IMR-90 (cell line): ENCODE measurements around the gene IGF2R. TPM values are rescaled to one million over a fixed set of nuclear protein-coding genes. Genes with fewer than 3 reads are reported as not detected.

ENCODE experiments used
- ATAC-seq: fragments of 200-7000 bp; cut with Tn5 transposase; 2 replicates; pipeline ENCODE4 v1.9.1; 2020; ENCODE audit warnings: low read depth, mild to moderate bottlenecking, moderate library complexity
- BruUV-seq: library from RNA; stranded (reverse); fragments of 400-500 nt; replicated peaks from 2 replicates; lab custom pipeline; 2021; lab: Mats Ljungman, UMichigan
- CTCF ChIA-PET: fragments of 300-600 bp; formaldehyde crosslinking; extraction: SDS; loops from one replicate; lab custom pipeline; 2021; ENCODE audit warnings: antibody characterized with exemption; lab: Yijun Ruan, JAX
- POLR2A ChIA-PET: fragments of 300-600 bp; sonication (Branson Sonifier 250); formaldehyde crosslinking; loops from one replicate; lab custom pipeline; 2022; ENCODE audit warnings: antibody characterized with exemption; ENCODE audit not compliant: unreplicated experiment; lab: Charles Lee
- DNase-seq: peaks from one replicate; pipeline ENCODE4 v3.0.0; 2013
- H2AFZ ChIP-seq: replicated peaks from 2 replicates; pipeline ENCODE3; 2013; ENCODE audit warnings: low read length, mild to moderate bottlenecking; ENCODE audit not compliant: poor library complexity
- H2AK5ac ChIP-seq: 2 replicates; pipeline ENCODE4 v1.6.1; 2013; ENCODE audit warnings: low read depth, low read length, inconsistent platforms
- H2AK9ac ChIP-seq: replicated peaks from 2 replicates; pipeline ENCODE3; 2013; ENCODE audit warnings: mild to moderate bottlenecking, low read depth, low read length, moderate library complexity; ENCODE audit not compliant: poor library complexity
- H2BK120ac ChIP-seq: 2 replicates; pipeline ENCODE4 v1.6.1; 2013; ENCODE audit warnings: low read depth, low read length, inconsistent platforms
- H2BK15ac ChIP-seq: 3 replicates; pipeline ENCODE4 v1.6.1; 2013; ENCODE audit warnings: low read depth, low read length, inconsistent platforms
- H2BK20ac ChIP-seq: 2 replicates; pipeline ENCODE4 v1.6.1; 2013; ENCODE audit warnings: low read depth, mild to moderate bottlenecking, inconsistent platforms, low read length, moderate library complexity
- H2BK5ac ChIP-seq: 2 replicates; pipeline ENCODE4 v1.6.1; 2013; ENCODE audit warnings: mild to moderate bottlenecking, low read depth, low read length, inconsistent platforms; ENCODE audit not compliant: poor library complexity, severe bottlenecking
- H3K14ac ChIP-seq: replicated peaks from 2 replicates; pipeline ENCODE4 v1.6.1; 2013; ENCODE audit warnings: low read depth, low read length, inconsistent platforms
- H3K18ac ChIP-seq: 2 replicates; pipeline ENCODE4 v1.6.1; 2013; ENCODE audit warnings: low read depth, low read length, control low read depth
- H3K23ac ChIP-seq: 2 replicates; pipeline ENCODE4 v1.6.1; 2013; ENCODE audit warnings: low read depth, low read length, inconsistent platforms
- H3K27ac ChIP-seq: 2 replicates; pipeline ENCODE4 v1.5.1; 2013; ENCODE audit warnings: mild to moderate bottlenecking, control low read depth, low read length; ENCODE audit not compliant: insufficient read depth
- H3K27me3 ChIP-seq: 2 replicates; pipeline ENCODE4 v1.6.1; 2013; ENCODE audit warnings: low read length; ENCODE audit not compliant: control insufficient read depth, insufficient read depth
- H3K36me3 ChIP-seq: 2 replicates; pipeline ENCODE4 v1.6.1; 2013; ENCODE audit warnings: low read length, mixed read lengths; ENCODE audit not compliant: control insufficient read depth, insufficient read depth
- H3K4ac ChIP-seq: 2 replicates; pipeline ENCODE4 v1.6.1; 2013; ENCODE audit warnings: low read depth, low read length, inconsistent platforms
- H3K4me1 ChIP-seq: 2 replicates; pipeline ENCODE4 v1.6.1; 2013; ENCODE audit warnings: low read length, mixed read lengths; ENCODE audit not compliant: control insufficient read depth, insufficient read depth
- H3K4me2 ChIP-seq: 2 replicates; pipeline ENCODE4 v1.6.1; 2013; ENCODE audit warnings: low read depth, mild to moderate bottlenecking, control low read depth, low read length, moderate library complexity
- H3K4me3 ChIP-seq: 2 replicates; pipeline ENCODE4 v1.5.1; 2013; ENCODE audit warnings: low read depth, mild to moderate bottlenecking, control low read depth, low read length, moderate library complexity; ENCODE audit not compliant: insufficient read depth
- H3K56ac ChIP-seq: 2 replicates; pipeline ENCODE4 v1.6.1; 2013; ENCODE audit warnings: low read length, inconsistent platforms; ENCODE audit not compliant: insufficient read depth; ENCODE audit errors: extremely low read depth
- H3K79me1 ChIP-seq, 2 experiments: 2 replicates each; pipeline ENCODE4 v1.6.1; 2013; ENCODE audit warnings: low read length in 2 of 2, inconsistent platforms in 1 of 2, low read depth in 1 of 2
- H3K9ac ChIP-seq: 2 replicates; pipeline ENCODE4 v1.6.1; 2013; ENCODE audit warnings: low read depth, low read length, control low read depth
- H3K9me1 ChIP-seq: 2 replicates; pipeline ENCODE4 v1.6.1; 2013; ENCODE audit warnings: low read length, inconsistent platforms; ENCODE audit not compliant: insufficient read depth
- H3K9me3 ChIP-seq: 2 replicates; pipeline ENCODE4 v1.6.1; 2013; ENCODE audit warnings: low read length; ENCODE audit not compliant: control insufficient read depth, insufficient read depth
- H4K20me1 ChIP-seq: 2 replicates; pipeline ENCODE4 v1.6.1; 2013; ENCODE audit warnings: low read length, inconsistent platforms; ENCODE audit not compliant: insufficient read depth
- H4K5ac ChIP-seq: 2 replicates; pipeline ENCODE4 v1.6.1; 2013; ENCODE audit warnings: mild to moderate bottlenecking, low read depth, low read length, control low read depth
- H4K8ac ChIP-seq, 2 experiments: 2 replicates each; pipeline ENCODE4 v1.6.1; 2013; ENCODE audit warnings: low read depth in 2 of 2, low read length in 2 of 2, control low read depth in 1 of 2, inconsistent platforms in 1 of 2
- H4K91ac ChIP-seq: 2 replicates; pipeline ENCODE4 v1.6.1; 2013; ENCODE audit warnings: low read depth, low read length, inconsistent platforms; ENCODE audit not compliant: insufficient read depth
- CEBPB ChIP-seq: IDR thresholded peaks from 2 replicates; pipeline ENCODE4 v1.6.1; 2012; ENCODE audit warnings: low read depth, low read length, improper control_type of control experiment
- POLR2A ChIP-seq: IDR thresholded peaks from 2 replicates; pipeline ENCODE4 v1.6.1; 2012; ENCODE audit warnings: mild to moderate bottlenecking, low read depth, low read length
- WGBS, 2 experiments: methylation state at CpG; one replicate each; pipeline versions ENCODE4 v1.1.5 to v1.1.7; 2013; ENCODE audit warnings: missing lambda C conversion rate in 2 of 2; ENCODE audit not compliant: insufficient read length in 1 of 2; ENCODE audit errors: extremely low coverage in 2 of 2; 5-methylcytosine and 5-hydroxymethylcytosine counted together
- dilution Hi-C: fragments of 300-500 bp; cut with HindIII; formaldehyde crosslinking; loops from one replicate; pipeline ENCODE4 v1.14.3; 2018; ENCODE audit warnings: low sequenced_read_pairs; ENCODE audit not compliant: unreplicated experiment
- in situ Hi-C: fragments of 300-500 bp; cut with MboI; formaldehyde crosslinking; loops from 3 replicates; pipeline ENCODE4 v1.14.3; 2019; ENCODE audit warnings: low sequenced_read_pairs, inconsistent platforms, mixed read lengths
- intact Hi-C: fragments of 100-400 bp; cut with micrococcal nuclease; formaldehyde crosslinking; loops from 2 replicates; pipeline ENCODE4 v1.10.0; 2022
- polyA plus RNA-seq, 3 experiments: library from polyadenylated mRNA; depleted of rRNA; stranded (reverse); fragments of >200 nt; gene quantifications; 2 replicates each; pipeline ENCODE4 v1.2.3, GENCODE V29; 2012; ENCODE audit warnings: low replicate concordance in 1 of 3
- total RNA-seq: library from RNA; depleted of rRNA; stranded (reverse); fragments of >200 nt; gene quantifications from 2 replicates; pipeline ENCODE4 v1.2.3, GENCODE V29; 2012
- TF ChIP-seq, protein P1 (sequence below): fragments of 150-350 bp; IDR thresholded peaks from 2 replicates; pipeline ENCODE4 v1.6.1; 2016; ENCODE audit warnings: low read depth, mild to moderate bottlenecking, low read length, moderate library complexity, borderline replicate concordance
- TF ChIP-seq, protein P2 (sequence below): fragments of 150-350 bp; IDR thresholded peaks from 2 replicates; pipeline ENCODE4 v1.6.1; 2017; ENCODE audit warnings: mild to moderate bottlenecking, antibody characterized with exemption, low read length, low read depth

IGF2R gene
- total and polyA plus RNA-seq, 2 of the 4 experiments (the other 2 are of a cell fraction), result 33.2 to 41.4 TPM

DNA sequence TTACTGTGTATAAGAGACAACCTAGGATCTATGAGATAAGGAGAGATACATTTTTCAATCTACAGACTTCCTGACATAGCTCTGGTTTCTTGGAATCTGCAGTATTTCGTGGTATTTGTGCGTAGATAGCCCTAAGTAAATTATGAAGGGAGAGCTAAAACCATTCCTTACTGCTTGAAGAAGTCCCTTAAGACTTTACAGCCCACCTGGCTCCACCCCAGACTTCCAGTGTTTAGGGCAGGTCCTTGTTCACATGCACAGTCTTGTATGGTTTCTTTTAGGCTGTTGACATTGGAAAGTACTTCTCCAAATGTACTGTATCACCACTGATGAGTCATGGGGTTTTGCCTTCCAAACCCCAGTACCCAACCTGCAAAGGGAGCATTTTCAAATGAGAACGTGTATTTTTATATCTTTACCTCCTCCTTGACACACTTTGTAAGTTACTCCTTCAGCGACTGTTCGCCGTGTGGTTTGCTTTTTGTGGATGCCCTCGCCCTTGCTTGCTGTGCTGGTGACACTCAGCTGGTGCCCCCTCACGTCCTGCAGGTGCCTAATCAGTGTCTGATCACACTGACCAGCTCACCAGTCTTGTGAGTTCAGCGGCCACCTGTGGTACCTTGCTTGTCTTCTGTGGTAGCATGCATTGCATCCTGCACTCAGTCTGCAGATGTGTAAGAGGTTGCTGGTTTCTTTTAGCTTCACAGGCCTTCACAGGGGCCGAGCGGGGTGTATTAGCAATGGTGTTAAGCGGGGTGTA, 73.3 kb downstream of the IGF2R start:
- Histone ChIP-seq H3K36me3 (peaks cover 52% of the 10 kb centered on the region), H2BK20ac (no peak overlapping the region), H3K4ac (no peak overlapping the region), H3K9ac (no peak overlapping the region), H3K9me3 (no peaks in the 10 kb centered on the region), H4K20me1 (0 out of 2 replicates have a peak, but pooled peaks cover 6% of the 10 kb centered on the region), H3K4me1 (peaks cover 5% of the 10 kb centered on the region), H3K18ac (no peak overlapping the region), H2BK5ac (no peak overlapping the region), H4K91ac (no peak overlapping the region), H3K9me1 (peaks cover 18% of the 10 kb centered on the region), H4K8ac (no peak overlapping the region), H2AK9ac (peak overlapping the region; percentile 34), H2BK120ac (no peak overlapping the region), H3K27ac (no peak overlapping the region), H2AK5ac (no peak overlapping the region), H3K79me1 (peaks cover 0 to 42% of the 10 kb centered on the region in 2 experiments; a peak in 3 of 4 replicates), H3K27me3 (no peaks in the 10 kb centered on the region), H3K4me3 (no peak overlapping the region), H2BK15ac (no peak overlapping the region), H3K23ac (no peak overlapping the region), H2AFZ (peak overlapping the region; percentile 11), H3K14ac (no peak overlapping the region; the same call in 1 of the 2 replicates), H4K5ac (no peak overlapping the region), H3K4me2 (no peak overlapping the region), H3K56ac (no peak overlapping the region)
- WGBS, 2 experiments, result 88% methylated on average over 6 of the region's 12 CpGs; no CpG with 5 or more reads in 1 of the 2 experiments
- peak; percentile 55 for ATAC-seq
- no TSS peak for BruUV-seq
- ChIA-PET CTCF (interaction anchor here (0.7 to 1.0 kb wide), 2 partner anchors 46 to 1063 kb away, joined by 3 read pairs; no protein-coding TSS in a partner anchor), POLR2A (no interaction called here)
- in situ Hi-C loops (loop anchor here (10.0 kb wide), 1 partner anchor 177 kb away; no protein-coding TSS in a partner anchor), dilution Hi-C loops (no loop called here), intact Hi-C loops (no loop called here)
- no peak for TF ChIP-seq CEBPB
- TF ChIP-seq POLR2A, result no peak
- TF ChIP-seq, protein P1, sequence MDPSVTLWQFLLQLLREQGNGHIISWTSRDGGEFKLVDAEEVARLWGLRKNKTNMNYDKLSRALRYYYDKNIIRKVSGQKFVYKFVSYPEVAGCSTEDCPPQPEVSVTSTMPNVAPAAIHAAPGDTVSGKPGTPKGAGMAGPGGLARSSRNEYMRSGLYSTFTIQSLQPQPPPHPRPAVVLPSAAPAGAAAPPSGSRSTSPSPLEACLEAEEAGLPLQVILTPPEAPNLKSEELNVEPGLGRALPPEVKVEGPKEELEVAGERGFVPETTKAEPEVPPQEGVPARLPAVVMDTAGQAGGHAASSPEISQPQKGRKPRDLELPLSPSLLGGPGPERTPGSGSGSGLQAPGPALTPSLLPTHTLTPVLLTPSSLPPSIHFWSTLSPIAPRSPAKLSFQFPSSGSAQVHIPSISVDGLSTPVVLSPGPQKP, result no peak
- TF ChIP-seq, protein P2, sequence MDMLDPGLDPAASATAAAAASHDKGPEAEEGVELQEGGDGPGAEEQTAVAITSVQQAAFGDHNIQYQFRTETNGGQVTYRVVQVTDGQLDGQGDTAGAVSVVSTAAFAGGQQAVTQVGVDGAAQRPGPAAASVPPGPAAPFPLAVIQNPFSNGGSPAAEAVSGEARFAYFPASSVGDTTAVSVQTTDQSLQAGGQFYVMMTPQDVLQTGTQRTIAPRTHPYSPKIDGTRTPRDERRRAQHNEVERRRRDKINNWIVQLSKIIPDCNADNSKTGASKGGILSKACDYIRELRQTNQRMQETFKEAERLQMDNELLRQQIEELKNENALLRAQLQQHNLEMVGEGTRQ, result no peak
- DNase-seq, result peak; percentile 49
